ENCODE measurements around the gene ENO4.

ENO4 gene

DNA sequence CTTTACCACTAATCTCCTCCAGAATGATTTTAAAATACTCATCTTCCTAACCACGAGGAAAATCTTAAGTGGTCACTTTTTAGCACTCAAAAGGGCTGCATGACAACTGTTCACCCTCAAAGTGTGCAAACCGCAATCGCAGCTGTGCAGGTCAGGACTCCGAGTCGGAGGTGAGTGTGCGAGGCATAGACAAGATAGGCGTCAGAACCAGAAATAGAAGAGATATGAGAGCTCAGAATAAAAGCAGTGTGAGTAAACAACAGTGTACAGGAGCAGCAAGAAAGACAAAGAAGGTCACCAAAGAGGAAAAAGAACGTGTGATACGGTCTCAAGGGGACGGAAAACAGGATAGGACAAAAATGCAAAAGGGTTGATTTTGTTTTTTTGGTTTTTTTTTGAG is 17.5 kb upstream of the ENO4 start:
- no peak for DNase-seq
- Histone ChIP-seq H3K36me3 (no peaks in the 10 kb centered on the region), H3K4me3 (ENCODE audit: low read depth, low read length) (no peak overlapping the region), H3K27ac (no peak overlapping the region), H3K9me3 (ENCODE audit: severe bottlenecking) (no peaks in the 10 kb centered on the region), H3K27me3 (ENCODE audit: insufficient read depth, low read depth, severe bottlenecking) (no peaks in the 10 kb centered on the region)
- TF ChIP-seq, protein P1, sequence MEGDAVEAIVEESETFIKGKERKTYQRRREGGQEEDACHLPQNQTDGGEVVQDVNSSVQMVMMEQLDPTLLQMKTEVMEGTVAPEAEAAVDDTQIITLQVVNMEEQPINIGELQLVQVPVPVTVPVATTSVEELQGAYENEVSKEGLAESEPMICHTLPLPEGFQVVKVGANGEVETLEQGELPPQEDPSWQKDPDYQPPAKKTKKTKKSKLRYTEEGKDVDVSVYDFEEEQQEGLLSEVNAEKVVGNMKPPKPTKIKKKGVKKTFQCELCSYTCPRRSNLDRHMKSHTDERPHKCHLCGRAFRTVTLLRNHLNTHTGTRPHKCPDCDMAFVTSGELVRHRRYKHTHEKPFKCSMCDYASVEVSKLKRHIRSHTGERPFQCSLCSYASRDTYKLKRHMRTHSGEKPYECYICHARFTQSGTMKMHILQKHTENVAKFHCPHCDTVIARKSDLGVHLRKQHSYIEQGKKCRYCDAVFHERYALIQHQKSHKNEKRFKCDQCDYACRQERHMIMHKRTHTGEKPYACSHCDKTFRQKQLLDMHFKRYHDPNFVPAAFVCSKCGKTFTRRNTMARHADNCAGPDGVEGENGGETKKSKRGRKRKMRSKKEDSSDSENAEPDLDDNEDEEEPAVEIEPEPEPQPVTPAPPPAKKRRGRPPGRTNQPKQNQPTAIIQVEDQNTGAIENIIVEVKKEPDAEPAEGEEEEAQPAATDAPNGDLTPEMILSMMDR (IDR thresholded peaks at IDR 0.05; ENCODE audit: low read depth, low read length), result no peak

- Histone ChIP-seq H3K4me3 (ENCODE audit: low read depth, low read length) (no peak overlapping the region), H3K36me3 (no peaks in the 10 kb centered on the region), H3K27ac (no peak overlapping the region), H3K27me3 (ENCODE audit: insufficient read depth, low read depth, severe bottlenecking) (no peaks in the 10 kb centered on the region), H3K9me3 (ENCODE audit: severe bottlenecking) (no peaks in the 10 kb centered on the region)
- TF ChIP-seq, protein P1 (IDR thresholded peaks at IDR 0.05; ENCODE audit: low read depth, low read length), result no peak
- DNase-seq, result no peak
Measured at GRCh38 chr10:116833986-116834985, 15.0 kb upstream of the ENO4 start.

GRCh38 chr10:116835658-116836057 is 13.6 kb upstream of the ENO4 start:
- Histone ChIP-seq H3K27ac (no peak overlapping the region), H3K4me3 (ENCODE audit: low read depth, low read length) (no peak overlapping the region), H3K9me3 (ENCODE audit: severe bottlenecking) (no peaks in the 10 kb centered on the region), H3K27me3 (ENCODE audit: insufficient read depth, low read depth, severe bottlenecking) (no peaks in the 10 kb centered on the region), H3K36me3 (no peaks in the 10 kb centered on the region)
- TF ChIP-seq, protein P1 (IDR thresholded peaks at IDR 0.05; ENCODE audit: low read depth, low read length), result no peak
- no peak for DNase-seq

- Histone ChIP-seq H3K4me3 (ENCODE audit: low read depth, low read length) (no peak overlapping the region), H3K27ac (no peak overlapping the region), H3K27me3 (ENCODE audit: insufficient read depth, low read depth, severe bottlenecking) (no peaks in the 10 kb centered on the region), H3K36me3 (no peaks in the 10 kb centered on the region), H3K9me3 (ENCODE audit: severe bottlenecking) (no peaks in the 10 kb centered on the region)
- peak; percentile 41 for DNase-seq
- TF ChIP-seq, protein P1 (IDR thresholded peaks at IDR 0.05; ENCODE audit: low read depth, low read length), result no peak
Measured at GRCh38 chr10:116836083-116836482, 13.2 kb upstream of the ENO4 start.

DNA sequence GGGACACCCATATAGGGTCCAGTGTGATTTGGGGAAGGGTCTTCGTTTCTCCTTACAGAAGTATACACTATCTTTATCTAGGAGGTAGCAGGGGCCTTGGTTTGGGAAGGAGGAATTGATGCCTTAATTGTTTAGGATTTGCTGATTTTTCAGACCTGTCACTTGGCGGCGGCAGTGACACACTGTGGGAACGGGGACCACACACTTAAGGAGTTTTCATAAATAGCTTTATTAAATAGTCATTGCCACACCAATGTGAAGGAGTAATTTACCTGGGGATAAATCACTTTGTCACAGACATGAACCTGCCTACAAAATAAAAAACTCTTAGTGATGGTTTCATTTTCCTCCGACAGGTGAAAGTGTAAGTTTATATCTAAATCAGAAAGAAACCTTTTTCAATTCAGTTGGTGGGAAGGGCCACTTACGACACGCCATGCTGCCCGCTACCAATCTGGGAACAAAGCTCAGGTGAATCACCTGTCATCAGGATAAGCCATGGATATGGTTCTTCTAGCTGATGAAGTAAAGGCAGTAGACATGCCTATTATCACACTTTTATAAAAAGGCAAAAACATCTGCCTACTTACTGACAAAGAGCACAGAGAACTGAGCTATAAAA is 12.3 kb upstream of the ENO4 start:
- H3K4me3 ChIP-seq (ENCODE audit: low read depth, low read length), result no peak overlapping the region
- peak; percentile 30 for DNase-seq
- H3K27me3 ChIP-seq (ENCODE audit: insufficient read depth, low read depth, severe bottlenecking), result no peaks in the 10 kb centered on the region
- no peaks in the 10 kb centered on the region for H3K9me3 ChIP-seq (ENCODE audit: severe bottlenecking)
- TF ChIP-seq, protein P1 (IDR thresholded peaks at IDR 0.05; ENCODE audit: low read depth, low read length), result peak; percentile 30; the same call in 1 of the 2 replicates
- no peaks in the 10 kb centered on the region for H3K36me3 ChIP-seq
- no peak overlapping the region for H3K27ac ChIP-seq
